ENCODE measurements around the gene RHOU. TPM values are rescaled to one million over a fixed set of nuclear protein-coding genes. Genes with fewer than 3 reads are reported as not detected.

Gene RHOU
- total RNA-seq (2014; rRNA removed; shearing (Covaris generic)) (3.7 and 4.4 TPM in 2 replicates), polyA plus RNA-seq (2016; fragmentation: Nextera tagmentation; extraction: Ambion mirVana) (0.64 and 0.95 TPM in 2 replicates)
- long read RNA-seq, partial matches to known transcripts: 0 of 1 reads
- long read RNA-seq, other reads (novel, unspliced or antisense): 1 of 1 reads

DNA sequence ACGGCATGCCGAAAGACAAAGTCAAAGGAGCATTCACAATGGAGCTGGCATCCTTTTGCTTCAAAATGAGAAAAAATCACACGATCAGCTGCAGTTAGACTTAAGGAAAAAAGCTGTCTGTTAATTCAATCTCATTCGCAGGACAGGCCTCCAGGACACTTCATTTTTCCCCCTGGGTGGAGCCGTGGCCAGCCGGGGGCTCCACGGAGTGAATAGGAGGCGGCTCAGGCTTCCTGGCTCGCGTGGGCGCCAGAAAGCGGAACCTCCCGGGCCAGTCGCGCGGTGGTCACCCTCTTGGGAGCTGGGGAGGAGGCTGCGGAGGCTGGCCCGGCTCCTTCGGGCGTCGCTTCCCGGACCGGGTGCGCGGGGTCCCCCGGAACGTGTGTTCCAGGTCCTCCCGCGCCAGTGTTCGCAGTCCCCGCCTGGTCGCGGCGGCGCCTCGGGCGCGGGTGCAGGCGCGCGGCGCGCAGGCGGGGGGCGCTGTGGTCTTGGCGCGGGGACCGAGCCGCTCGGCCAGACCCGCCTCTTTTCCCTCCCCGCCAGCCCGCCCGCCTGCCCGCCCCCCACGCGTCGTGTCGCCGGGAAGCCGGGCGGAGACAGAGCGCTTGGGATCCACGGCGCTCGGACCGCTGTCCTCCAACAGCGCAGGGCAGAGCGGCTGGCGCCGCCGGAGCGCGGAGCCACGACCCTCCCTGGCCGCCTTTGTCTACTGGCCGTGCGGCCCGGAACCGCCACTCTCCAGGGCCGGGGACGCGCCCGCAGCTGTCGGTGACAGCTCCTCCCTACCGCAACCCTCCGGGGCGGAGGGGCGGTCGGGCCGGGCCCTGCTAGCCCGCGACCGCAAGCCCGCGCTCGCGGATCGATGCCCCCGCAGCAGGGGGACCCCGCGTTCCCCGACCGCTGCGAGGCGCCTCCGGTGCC, at the start of gene RHOU:
RHOU (plus strand) TSS at position 599 of the 921 bp plus-strand sequence; CDS start at position 863, 264 bp downstream.
- no peaks in the 10 kb centered on the region for H3K79me2 ChIP-seq (replicated peaks; ENCODE audit: insufficient read depth)
- Mint-ChIP-seq H3K9me3 (no peaks in the 10 kb centered on the region; the same call in 2 of the 3 replicates), H3K36me3 (ENCODE audit: low read depth) (peaks cover 4% of the 10 kb centered on the region; the same call in 2 of the 3 replicates), H3K4me3 (peak within 1 kb of the TSS; percentile 81), H3K27ac (no peak within 1 kb of the TSS), H3K4me1 (peaks cover 11% of the 10 kb centered on the region; the same call in 2 of the 3 replicates), H3K27me3 (ENCODE audit: insufficient read depth, low read depth, poor library complexity) (peaks cover 23% of the 10 kb centered on the region)
- ATAC-seq: peak; percentile 81
- peaks cover 14% of the 10 kb centered on the region for H3K4me1 ChIP-seq (ENCODE audit: insufficient read depth)
- H3K9me2 ChIP-seq (ENCODE audit: insufficient read depth): no peaks in the 10 kb centered on the region
- H3F3A ChIP-seq (replicated peaks; ENCODE audit: low read depth): no peaks in the 10 kb centered on the region; the same call in 1 of the 2 replicates
- H3K4me2 ChIP-seq: peak within 1 kb of the TSS; percentile 94
- no peak within 1 kb of the TSS for H3K27ac ChIP-seq (ENCODE audit: low read depth)
- peak within 1 kb of the TSS; percentile 73 for H3K4me3 ChIP-seq
- H3K36me3 ChIP-seq (ENCODE audit: insufficient read depth): no peaks in the 10 kb centered on the region
- H2AFZ ChIP-seq: peak within 1 kb of the TSS; percentile 100
- H3K27me3 ChIP-seq (ENCODE audit: insufficient read depth): peaks cover 56% of the 10 kb centered on the region
- H4K20me1 ChIP-seq (replicated peaks; ENCODE audit: insufficient read depth): no peaks in the 10 kb centered on the region
- peak; percentile 67 for DNase-seq (ENCODE audit: low spot score)
- TF ChIP-seq EZH2 (IDR thresholded peaks at IDR 0.05; ENCODE audit: low read depth, unreplicated experiment) (peak; percentile 34), JUNB (IDR thresholded peaks at IDR 0.05; ENCODE audit: unreplicated experiment) (no peak), ZNF331 (CRISPR knock-in tag; IDR thresholded peaks at IDR 0.05; ENCODE audit: low read depth) (no peak), EZH2phosphoT487 (IDR thresholded peaks at IDR 0.05; ENCODE audit: unreplicated experiment) (no peak), NANOG (IDR thresholded peaks at IDR 0.05; ENCODE audit: borderline replicate concordance) (no peak), CREB1 (CRISPR knock-in tag; IDR thresholded peaks at IDR 0.05; ENCODE audit: low read depth) (no peak), POLR2AphosphoS5 (IDR thresholded peaks at IDR 0.05; ENCODE audit: low read depth) (no peak), ZNF114 (CRISPR knock-in tag; IDR thresholded peaks at IDR 0.05) (no peak), STAT1 (IDR thresholded peaks at IDR 0.05; ENCODE audit: unreplicated experiment) (no peak)
- TF ChIP-seq, protein P1, sequence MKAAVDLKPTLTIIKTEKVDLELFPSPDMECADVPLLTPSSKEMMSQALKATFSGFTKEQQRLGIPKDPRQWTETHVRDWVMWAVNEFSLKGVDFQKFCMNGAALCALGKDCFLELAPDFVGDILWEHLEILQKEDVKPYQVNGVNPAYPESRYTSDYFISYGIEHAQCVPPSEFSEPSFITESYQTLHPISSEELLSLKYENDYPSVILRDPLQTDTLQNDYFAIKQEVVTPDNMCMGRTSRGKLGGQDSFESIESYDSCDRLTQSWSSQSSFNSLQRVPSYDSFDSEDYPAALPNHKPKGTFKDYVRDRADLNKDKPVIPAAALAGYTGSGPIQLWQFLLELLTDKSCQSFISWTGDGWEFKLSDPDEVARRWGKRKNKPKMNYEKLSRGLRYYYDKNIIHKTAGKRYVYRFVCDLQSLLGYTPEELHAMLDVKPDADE (IDR thresholded peaks at IDR 0.05): no peak
- TF ChIP-seq, protein P2, sequence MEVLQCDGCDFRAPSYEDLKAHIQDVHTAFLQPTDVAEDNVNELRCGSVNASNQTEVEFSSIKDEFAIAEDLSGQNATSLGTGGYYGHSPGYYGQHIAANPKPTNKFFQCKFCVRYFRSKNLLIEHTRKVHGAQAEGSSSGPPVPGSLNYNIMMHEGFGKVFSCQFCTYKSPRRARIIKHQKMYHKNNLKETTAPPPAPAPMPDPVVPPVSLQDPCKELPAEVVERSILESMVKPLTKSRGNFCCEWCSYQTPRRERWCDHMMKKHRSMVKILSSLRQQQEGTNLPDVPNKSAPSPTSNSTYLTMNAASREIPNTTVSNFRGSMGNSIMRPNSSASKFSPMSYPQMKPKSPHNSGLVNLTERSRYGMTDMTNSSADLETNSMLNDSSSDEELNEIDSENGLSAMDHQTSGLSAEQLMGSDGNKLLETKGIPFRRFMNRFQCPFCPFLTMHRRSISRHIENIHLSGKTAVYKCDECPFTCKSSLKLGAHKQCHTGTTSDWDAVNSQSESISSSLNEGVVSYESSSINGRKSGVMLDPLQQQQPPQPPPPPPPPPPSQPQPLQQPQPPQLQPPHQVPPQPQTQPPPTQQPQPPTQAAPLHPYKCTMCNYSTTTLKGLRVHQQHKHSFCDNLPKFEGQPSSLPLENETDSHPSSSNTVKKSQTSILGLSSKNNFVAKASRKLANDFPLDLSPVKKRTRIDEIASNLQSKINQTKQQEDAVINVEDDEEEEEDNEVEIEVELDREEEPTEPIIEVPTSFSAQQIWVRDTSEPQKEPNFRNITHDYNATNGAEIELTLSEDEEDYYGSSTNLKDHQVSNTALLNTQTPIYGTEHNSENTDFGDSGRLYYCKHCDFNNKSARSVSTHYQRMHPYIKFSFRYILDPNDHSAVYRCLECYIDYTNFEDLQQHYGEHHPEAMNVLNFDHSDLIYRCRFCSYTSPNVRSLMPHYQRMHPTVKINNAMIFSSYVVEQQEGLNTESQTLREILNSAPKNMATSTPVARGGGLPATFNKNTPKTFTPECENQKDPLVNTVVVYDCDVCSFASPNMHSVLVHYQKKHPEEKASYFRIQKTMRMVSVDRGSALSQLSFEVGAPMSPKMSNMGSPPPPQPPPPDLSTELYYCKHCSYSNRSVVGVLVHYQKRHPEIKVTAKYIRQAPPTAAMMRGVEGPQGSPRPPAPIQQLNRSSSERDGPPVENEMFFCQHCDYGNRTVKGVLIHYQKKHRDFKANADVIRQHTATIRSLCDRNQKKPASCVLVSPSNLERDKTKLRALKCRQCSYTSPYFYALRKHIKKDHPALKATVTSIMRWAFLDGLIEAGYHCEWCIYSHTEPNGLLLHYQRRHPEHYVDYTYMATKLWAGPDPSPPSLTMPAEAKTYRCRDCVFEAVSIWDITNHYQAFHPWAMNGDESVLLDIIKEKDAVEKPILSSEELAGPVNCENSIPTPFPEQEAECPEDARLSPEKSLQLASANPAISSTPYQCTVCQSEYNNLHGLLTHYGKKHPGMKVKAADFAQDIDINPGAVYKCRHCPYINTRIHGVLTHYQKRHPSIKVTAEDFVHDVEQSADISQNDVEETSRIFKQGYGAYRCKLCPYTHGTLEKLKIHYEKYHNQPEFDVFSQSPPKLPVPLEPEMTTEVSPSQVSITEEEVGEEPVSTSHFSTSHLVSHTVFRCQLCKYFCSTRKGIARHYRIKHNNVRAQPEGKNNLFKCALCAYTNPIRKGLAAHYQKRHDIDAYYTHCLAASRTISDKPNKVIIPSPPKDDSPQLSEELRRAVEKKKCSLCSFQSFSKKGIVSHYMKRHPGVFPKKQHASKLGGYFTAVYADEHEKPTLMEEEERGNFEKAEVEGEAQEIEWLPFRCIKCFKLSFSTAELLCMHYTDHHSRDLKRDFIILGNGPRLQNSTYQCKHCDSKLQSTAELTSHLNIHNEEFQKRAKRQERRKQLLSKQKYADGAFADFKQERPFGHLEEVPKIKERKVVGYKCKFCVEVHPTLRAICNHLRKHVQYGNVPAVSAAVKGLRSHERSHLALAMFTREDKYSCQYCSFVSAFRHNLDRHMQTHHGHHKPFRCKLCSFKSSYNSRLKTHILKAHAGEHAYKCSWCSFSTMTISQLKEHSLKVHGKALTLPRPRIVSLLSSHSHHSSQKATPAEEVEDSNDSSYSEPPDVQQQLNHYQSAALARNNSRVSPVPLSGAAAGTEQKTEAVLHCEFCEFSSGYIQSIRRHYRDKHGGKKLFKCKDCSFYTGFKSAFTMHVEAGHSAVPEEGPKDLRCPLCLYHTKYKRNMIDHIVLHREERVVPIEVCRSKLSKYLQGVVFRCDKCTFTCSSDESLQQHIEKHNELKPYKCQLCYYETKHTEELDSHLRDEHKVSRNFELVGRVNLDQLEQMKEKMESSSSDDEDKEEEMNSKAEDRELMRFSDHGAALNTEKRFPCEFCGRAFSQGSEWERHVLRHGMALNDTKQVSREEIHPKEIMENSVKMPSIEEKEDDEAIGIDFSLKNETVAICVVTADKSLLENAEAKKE (CRISPR knock-in tag; IDR thresholded peaks at IDR 0.05): no peak
- TF ChIP-seq, protein P3, sequence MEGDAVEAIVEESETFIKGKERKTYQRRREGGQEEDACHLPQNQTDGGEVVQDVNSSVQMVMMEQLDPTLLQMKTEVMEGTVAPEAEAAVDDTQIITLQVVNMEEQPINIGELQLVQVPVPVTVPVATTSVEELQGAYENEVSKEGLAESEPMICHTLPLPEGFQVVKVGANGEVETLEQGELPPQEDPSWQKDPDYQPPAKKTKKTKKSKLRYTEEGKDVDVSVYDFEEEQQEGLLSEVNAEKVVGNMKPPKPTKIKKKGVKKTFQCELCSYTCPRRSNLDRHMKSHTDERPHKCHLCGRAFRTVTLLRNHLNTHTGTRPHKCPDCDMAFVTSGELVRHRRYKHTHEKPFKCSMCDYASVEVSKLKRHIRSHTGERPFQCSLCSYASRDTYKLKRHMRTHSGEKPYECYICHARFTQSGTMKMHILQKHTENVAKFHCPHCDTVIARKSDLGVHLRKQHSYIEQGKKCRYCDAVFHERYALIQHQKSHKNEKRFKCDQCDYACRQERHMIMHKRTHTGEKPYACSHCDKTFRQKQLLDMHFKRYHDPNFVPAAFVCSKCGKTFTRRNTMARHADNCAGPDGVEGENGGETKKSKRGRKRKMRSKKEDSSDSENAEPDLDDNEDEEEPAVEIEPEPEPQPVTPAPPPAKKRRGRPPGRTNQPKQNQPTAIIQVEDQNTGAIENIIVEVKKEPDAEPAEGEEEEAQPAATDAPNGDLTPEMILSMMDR (conservative IDR thresholded peaks at IDR 0.05; ENCODE audit: low read depth in 2 of 2): peak; percentile 31 to 59; a peak in 3 of 4 replicates
